H1 (cell line): ENCODE measurements around the gene OR10A4. TPM values are rescaled to one million over a fixed set of nuclear protein-coding genes. Genes with fewer than 3 reads are reported as not detected.

ENCODE experiments used
- CTCF ChIA-PET: fragments of 300-600 bp; sonication (Branson Sonifier 250); formaldehyde crosslinking; loops from one replicate; lab custom pipeline; 2021; ENCODE audit not compliant: partially characterized antibody; lab: Charles Lee
- POLR2A ChIA-PET: fragments of 300-600 bp; sonication (Branson Sonifier 250); formaldehyde crosslinking; loops from one replicate; lab custom pipeline; 2021; ENCODE audit warnings: inconsistent platforms; ENCODE audit not compliant: partially characterized antibody; lab: Charles Lee
- DNase-seq, 2 experiments: peaks; one replicate each; pipeline versions ENCODE4 v3.0.0 to v3.0.0-alpha.2; 2010 to 2022; ENCODE audit warnings: low spot score in 2 of 2, low read depth in 1 of 2, mixed read lengths in 1 of 2
- FAIRE-seq: peaks from 2 replicates; lab custom pipeline; 2011; peaks lifted over from hg19 to GRCh38; lab: Jason Lieb, UNC
- H2AFZ ChIP-seq: 2 replicates; pipeline ENCODE4 v1.8.1; 2012; ENCODE audit warnings: low read length, inconsistent platforms
- H2AK5ac ChIP-seq: 2 replicates; pipeline ENCODE4 v1.6.1; 2013; ENCODE audit warnings: low read depth, low read length
- H2BK120ac ChIP-seq: replicated peaks from 2 replicates; pipeline ENCODE3; 2013; ENCODE audit warnings: low read depth, low read length, inconsistent platforms
- H2BK12ac ChIP-seq: 2 replicates; pipeline ENCODE4 v1.6.1; 2013; ENCODE audit warnings: low read depth, low read length
- H2BK15ac ChIP-seq: 2 replicates; pipeline ENCODE4 v1.6.1; 2013; ENCODE audit warnings: low read length
- H2BK20ac ChIP-seq: 2 replicates; pipeline ENCODE4 v1.6.1; 2013; ENCODE audit warnings: low read length
- H2BK5ac ChIP-seq: 2 replicates; pipeline ENCODE4 v1.6.1; 2013; ENCODE audit warnings: low read depth, low read length
- H3K14ac ChIP-seq: 2 replicates; pipeline ENCODE4 v1.6.1; 2013; ENCODE audit warnings: inconsistent platforms; ENCODE audit not compliant: insufficient read length
- H3K18ac ChIP-seq: 2 replicates; pipeline ENCODE4 v1.6.1; 2013; ENCODE audit warnings: low read length; ENCODE audit errors: extremely low read depth
- H3K23ac ChIP-seq: 2 replicates; pipeline ENCODE4 v1.6.1; 2013; ENCODE audit warnings: inconsistent platforms; ENCODE audit not compliant: insufficient read length
- H3K23me2 ChIP-seq: 2 replicates; pipeline ENCODE4 v1.6.1; 2013; ENCODE audit warnings: low read depth, low read length
- H3K27ac ChIP-seq: 2 replicates; pipeline ENCODE4 v1.6.1; 2011; ENCODE audit warnings: low read depth, low read length, inconsistent platforms
- H3K27me3 ChIP-seq, 4 experiments: replicated peaks in 1 of 4; 1 replicate in 1 of 4; 2 replicates in 3 of 4; pipeline versions ENCODE4 v1.6.1 to v1.8.1; 2011 to 2013; ENCODE audit warnings: low read length in 3 of 4, mild to moderate bottlenecking in 3 of 4, inconsistent platforms in 2 of 4, mixed read lengths in 2 of 4, moderate library complexity in 1 of 4; ENCODE audit not compliant: control insufficient read depth in 3 of 4, insufficient read depth in 3 of 4; ENCODE audit errors: extremely low read depth in 1 of 4
- H3K36me3 ChIP-seq, 4 experiments: 2 replicates each; pipeline versions ENCODE4 v1.6.1 to v1.8.1; 2011 to 2013; ENCODE audit warnings: mild to moderate bottlenecking in 4 of 4, low read length in 3 of 4, moderate library complexity in 2 of 4, control low read depth in 1 of 4, inconsistent platforms in 1 of 4; ENCODE audit not compliant: insufficient read depth in 4 of 4, control insufficient read depth in 2 of 4
- H3K4ac ChIP-seq: replicated peaks from 2 replicates; pipeline ENCODE3; 2013; ENCODE audit warnings: low read length, low read depth, mixed read lengths, inconsistent platforms; ENCODE audit not compliant: insufficient read length
- H3K4me1 ChIP-seq, 4 experiments: replicated peaks in 1 of 4; 1 replicate in 1 of 4; 2 replicates in 3 of 4; pipeline versions ENCODE4 v1.6.1 to v1.8.1; 2011 to 2013; ENCODE audit warnings: low read length in 3 of 4, inconsistent platforms in 2 of 4, mixed read lengths in 1 of 4; ENCODE audit not compliant: insufficient read depth in 4 of 4, control insufficient read depth in 3 of 4
- H3K4me2 ChIP-seq, 2 experiments: 2 replicates each; pipeline versions ENCODE4 v1.6.1 to v1.8.1; 2011 to 2013; ENCODE audit warnings: low read depth in 2 of 2, low read length in 2 of 2, control low read depth in 1 of 2, inconsistent platforms in 1 of 2, mild to moderate bottlenecking in 1 of 2; ENCODE audit not compliant: insufficient read depth in 1 of 2
- H3K4me3 ChIP-seq, 4 experiments: fragments of 200-600, 300-600 bp in 1 of 4; sonication (generic), shearing (Covaris generic), sonication (Bioruptor Twin) in 1 of 4; 2 replicates each; pipeline versions ENCODE4 v1.5.1 to v1.8.1; 2011 to 2016; ENCODE audit warnings: low read length in 4 of 4, low read depth in 3 of 4, control low read depth in 2 of 4, inconsistent platforms in 2 of 4, mild to moderate bottlenecking in 2 of 4, mixed read lengths in 1 of 4, moderate library complexity in 1 of 4; ENCODE audit not compliant: insufficient read depth in 2 of 4; ENCODE audit errors: extremely low read depth in 1 of 4
- H3K56ac ChIP-seq: replicated peaks from 2 replicates; pipeline ENCODE3; 2013; ENCODE audit warnings: low read depth, mild to moderate bottlenecking, mixed read lengths, low read length, inconsistent platforms; ENCODE audit not compliant: insufficient read length
- H3K79me1 ChIP-seq: 2 replicates; pipeline ENCODE4 v1.6.1; 2013; ENCODE audit warnings: low read depth, low read length, control low read depth
- H3K79me2 ChIP-seq, 2 experiments: 2 replicates each; pipeline versions ENCODE4 v1.6.1 to v1.8.1; 2012 to 2013; ENCODE audit warnings: low read length in 2 of 2, mild to moderate bottlenecking in 2 of 2, inconsistent platforms in 1 of 2; ENCODE audit not compliant: insufficient read depth in 2 of 2, control insufficient read depth in 1 of 2
- H3K9ac ChIP-seq, 4 experiments: replicated peaks in 1 of 4; 1 replicate in 1 of 4; 2 replicates in 3 of 4; pipeline versions ENCODE4 v1.6.1 to v1.8.1; 2011 to 2013; ENCODE audit warnings: low read depth in 3 of 4, low read length in 3 of 4, control low read depth in 2 of 4, mild to moderate bottlenecking in 2 of 4, moderate library complexity in 2 of 4, inconsistent platforms in 1 of 4; ENCODE audit errors: extremely low read depth in 1 of 4
- H3K9me3 ChIP-seq, 2 experiments: 2 replicates each; pipeline versions ENCODE4 v1.6.1 to v1.8.1; 2012 to 2013; ENCODE audit warnings: mild to moderate bottlenecking in 2 of 2, moderate library complexity in 2 of 2, control low read depth in 1 of 2, inconsistent platforms in 1 of 2, low read depth in 1 of 2, low read length in 1 of 2, mixed read lengths in 1 of 2; ENCODE audit not compliant: insufficient read depth in 2 of 2
- H4K20me1 ChIP-seq, 2 experiments: replicated peaks in 1 of 2; 2 replicates each; pipeline versions ENCODE3 to v1.8.1; 2011 to 2013; ENCODE audit warnings: inconsistent platforms in 2 of 2, low read length in 2 of 2, mild to moderate bottlenecking in 1 of 2; ENCODE audit not compliant: insufficient read depth in 2 of 2, control insufficient read depth in 1 of 2
- H4K5ac ChIP-seq: 2 replicates; pipeline ENCODE4 v1.6.1; 2013; ENCODE audit warnings: low read length, low read depth, mixed read lengths, inconsistent platforms; ENCODE audit not compliant: insufficient read length
- H4K8ac ChIP-seq: 2 replicates; pipeline ENCODE4 v1.8.0; 2013; ENCODE audit warnings: mild to moderate bottlenecking, moderate library complexity, low read length, inconsistent platforms; ENCODE audit not compliant: insufficient read depth; ENCODE audit errors: extremely low read depth
- H4K91ac ChIP-seq: replicated peaks from 2 replicates; pipeline ENCODE3; 2013; ENCODE audit warnings: low read length, mixed read lengths, inconsistent platforms; ENCODE audit not compliant: insufficient read length
- BACH1 ChIP-seq: IDR thresholded peaks from 2 replicates; pipeline ENCODE4 v1.6.1; 2012; ENCODE audit warnings: low read length, improper control_type of control experiment
- FOSL1 ChIP-seq: IDR thresholded peaks from 2 replicates; pipeline ENCODE4 v1.6.1; 2011; ENCODE audit warnings: mild to moderate bottlenecking, low read depth, low read length, moderate library complexity; ENCODE audit not compliant: insufficient read depth
- GTF2F1 ChIP-seq: IDR thresholded peaks from 2 replicates; pipeline ENCODE4 v1.6.1; 2012; ENCODE audit warnings: low read depth, low read length, improper control_type of control experiment, borderline replicate concordance
- POLR2A ChIP-seq, 2 experiments: IDR thresholded peaks; 1 replicate in 1 of 2; 2 replicates in 1 of 2; pipeline ENCODE4 v1.6.1; 2011; ENCODE audit warnings: low read depth in 2 of 2, low read length in 2 of 2, mild to moderate bottlenecking in 2 of 2; ENCODE audit errors: control extremely low read depth in 1 of 2
- RXRA ChIP-seq: IDR thresholded peaks from 2 replicates; pipeline ENCODE4 v1.6.1; 2011; ENCODE audit warnings: low read depth, mild to moderate bottlenecking, low read length, moderate library complexity; ENCODE audit not compliant: insufficient read depth
- SIX5 ChIP-seq: IDR thresholded peaks from 2 replicates; pipeline ENCODE4 v1.6.1; 2011; ENCODE audit warnings: mild to moderate bottlenecking, low read depth, low read length
- SP1 ChIP-seq: IDR thresholded peaks from 2 replicates; pipeline ENCODE4 v1.6.1; 2011; ENCODE audit warnings: low read depth, low read length
- SP4 ChIP-seq: IDR thresholded peaks from 2 replicates; pipeline ENCODE4 v1.6.1; 2012; ENCODE audit warnings: low read length, inconsistent platforms
- ZNF274 ChIP-seq: IDR thresholded peaks from 2 replicates; pipeline ENCODE4 v1.7.0; 2012; ENCODE audit warnings: low read length, borderline replicate concordance; ENCODE audit errors: extremely low read depth
- WGBS, 2 experiments: shearing (Covaris generic) in 1 of 2; methylation state at CpG; one replicate each; pipeline versions ENCODE4 v1.1.6 to v1.1.7; 2013 to 2015; ENCODE audit warnings: low lambda C conversion rate in 2 of 2, mixed read lengths in 2 of 2, inconsistent platforms in 1 of 2, low coverage in 1 of 2, missing lambda C conversion rate in 1 of 2; ENCODE audit not compliant: insufficient replicate concordance in 2 of 2, insufficient coverage in 1 of 2, insufficient read length in 1 of 2; ENCODE audit errors: extremely low coverage in 1 of 2, missing lambda C conversion rate in 1 of 2; 5-methylcytosine and 5-hydroxymethylcytosine counted together
- polyA plus RNA-seq, 7 experiments: library from polyadenylated mRNA; depleted of rRNA in 3 of 7; stranded (reverse) in 5 of 7; unstranded in 2 of 7; fragments of >200 nt in 5 of 7; fragments of 200-250 nt in 2 of 7; gene quantifications; 1 replicate in 5 of 7; 2 replicates in 1 of 7; 4 replicates in 1 of 7; pipeline versions ENCODE4 v1.2.1 to v1.2.3, GENCODE V29; 2011 to 2013; ENCODE audit warnings: missing spikeins in 2 of 7, mixed read lengths in 2 of 7
- total RNA-seq: library from RNA; stranded (reverse); fragmentation: NEBNext Ultra II Directional; extraction: Animal tissue kit (Norgen Biotek cat#: 25700); gene quantifications from 2 replicates; pipeline ENCODE4 v1.2.1, GENCODE V29; 2021
- TF ChIP-seq, protein P1 (sequence below): IDR thresholded peaks from 2 replicates; pipeline ENCODE4 v1.6.1; 2012; ENCODE audit warnings: low read length, inconsistent platforms
- TF ChIP-seq, protein P2 (sequence below): IDR thresholded peaks from 2 replicates; pipeline ENCODE4 v1.6.1; 2011; ENCODE audit warnings: low read length, improper control_type of control experiment

Gene OR10A4
- total and polyA plus RNA-seq, 2 of the 8 experiments (the other 6 are each of a cell fraction or from before 2014, with no cell fraction given), result not detected

GRCh38 chr11:6871278-6871677 is 5.1 kb upstream of the OR10A4 start:
- H3K9ac ChIP-seq, result no peak overlapping the region
- FAIRE-seq (no peak), DNase-seq (no peak)
- H3K56ac ChIP-seq, result no peak overlapping the region
- H3K23ac ChIP-seq, result no peak overlapping the region
- H3K23me2 ChIP-seq, result no peaks in the 10 kb centered on the region
- no peaks in the 10 kb centered on the region for H3K79me2 ChIP-seq
- H3K9me3 ChIP-seq, result no peaks in the 10 kb centered on the region
- H3K27me3 ChIP-seq, result no peaks in the 10 kb centered on the region
- WGBS, 2 experiments, result 90% methylated on average over 1 of the region's 1 CpG; no CpG with 5 or more reads in 1 of the 2 experiments
- H3K4ac ChIP-seq, result no peak overlapping the region
- no peak overlapping the region for H4K8ac ChIP-seq
- ChIA-PET CTCF (interaction anchor here (1.5 kb wide), 1 partner anchor 9 kb away, joined by 4 read pairs; the partner anchor contains the start of gene OR10A2), POLR2A (no interaction called here)
- no peak overlapping the region for H3K14ac ChIP-seq
- H3K4me2 ChIP-seq, result no peak overlapping the region
- H4K91ac ChIP-seq, result no peak overlapping the region
- H3K4me3 ChIP-seq, result no peak overlapping the region
- H3K18ac ChIP-seq, result no peak overlapping the region
- no peak overlapping the region for H3K27ac ChIP-seq
- no peak overlapping the region for H2AK5ac ChIP-seq
- no peak overlapping the region for H2AFZ ChIP-seq
- TF ChIP-seq RXRA (no peak), SIX5 (no peak), SP4 (no peak), SP1 (no peak), ZNF274 (no peak), BACH1 (no peak), FOSL1 (no peak), GTF2F1 (no peak), POLR2A (IDR thresholded peaks at IDR 0.05; ENCODE audit: control extremely low read depth in 1 of 2, low read depth in 2 of 2, low read length in 2 of 2) (no peak)
- TF ChIP-seq, protein P1, sequence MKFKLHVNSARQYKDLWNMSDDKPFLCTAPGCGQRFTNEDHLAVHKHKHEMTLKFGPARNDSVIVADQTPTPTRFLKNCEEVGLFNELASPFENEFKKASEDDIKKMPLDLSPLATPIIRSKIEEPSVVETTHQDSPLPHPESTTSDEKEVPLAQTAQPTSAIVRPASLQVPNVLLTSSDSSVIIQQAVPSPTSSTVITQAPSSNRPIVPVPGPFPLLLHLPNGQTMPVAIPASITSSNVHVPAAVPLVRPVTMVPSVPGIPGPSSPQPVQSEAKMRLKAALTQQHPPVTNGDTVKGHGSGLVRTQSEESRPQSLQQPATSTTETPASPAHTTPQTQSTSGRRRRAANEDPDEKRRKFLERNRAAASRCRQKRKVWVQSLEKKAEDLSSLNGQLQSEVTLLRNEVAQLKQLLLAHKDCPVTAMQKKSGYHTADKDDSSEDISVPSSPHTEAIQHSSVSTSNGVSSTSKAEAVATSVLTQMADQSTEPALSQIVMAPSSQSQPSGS, result no peak
- TF ChIP-seq, protein P2, sequence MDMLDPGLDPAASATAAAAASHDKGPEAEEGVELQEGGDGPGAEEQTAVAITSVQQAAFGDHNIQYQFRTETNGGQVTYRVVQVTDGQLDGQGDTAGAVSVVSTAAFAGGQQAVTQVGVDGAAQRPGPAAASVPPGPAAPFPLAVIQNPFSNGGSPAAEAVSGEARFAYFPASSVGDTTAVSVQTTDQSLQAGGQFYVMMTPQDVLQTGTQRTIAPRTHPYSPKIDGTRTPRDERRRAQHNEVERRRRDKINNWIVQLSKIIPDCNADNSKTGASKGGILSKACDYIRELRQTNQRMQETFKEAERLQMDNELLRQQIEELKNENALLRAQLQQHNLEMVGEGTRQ, result no peak
- no peaks in the 10 kb centered on the region for H3K4me1 ChIP-seq
- no peak overlapping the region for H2BK5ac ChIP-seq
- H3K79me1 ChIP-seq, result no peaks in the 10 kb centered on the region
- H2BK20ac ChIP-seq, result no peak overlapping the region
- H4K20me1 ChIP-seq, result no peaks in the 10 kb centered on the region
- no peak overlapping the region for H2BK15ac ChIP-seq
- H2BK120ac ChIP-seq, result no peak overlapping the region
- no peak overlapping the region for H2BK12ac ChIP-seq
- no peaks in the 10 kb centered on the region for H3K36me3 ChIP-seq
- H4K5ac ChIP-seq, result no peak overlapping the region
